MCF 10A (cell line): ENCODE data around the gene LRRC17. TPM values are rescaled to one million over a fixed set of nuclear protein-coding genes. Genes with fewer than 3 reads are reported as not detected.

Experiments used
- BruUV-seq: library from RNA; stranded (reverse); fragments of 400-500 nt; replicated peaks from 2 replicates; lab custom pipeline; 2021; lab: Mats Ljungman, UMichigan
- CTCF ChIA-PET: fragments of 300-600 bp; sonication (Branson Sonifier 250); formaldehyde crosslinking; extraction: SDS; loops from one replicate; lab custom pipeline; 2021; ENCODE audit warnings: antibody characterized with exemption, inconsistent platforms; lab: Yijun Ruan, JAX
- POLR2A ChIA-PET: fragments of 300-600, 350-650 bp; sonication (Branson Sonifier 250); formaldehyde crosslinking; extraction: SDS; loops from one replicate; lab custom pipeline; 2020; ENCODE audit warnings: antibody characterized with exemption, inconsistent platforms; lab: Yijun Ruan, JAX
- DNase-seq: peaks from one replicate; pipeline ENCODE4 v3.0.0-alpha.2; 2018; ENCODE audit not compliant: unreplicated experiment
- H3K27ac Mint-ChIP-seq: one replicate; pipeline ENCODE4 v1.8.0; 2022; ENCODE audit warnings: mild to moderate bottlenecking, low read depth, mixed read lengths; ENCODE audit not compliant: unreplicated experiment
- H3K27me3 Mint-ChIP-seq: one replicate; pipeline ENCODE4 v1.8.0; 2022; ENCODE audit warnings: mixed read lengths; ENCODE audit not compliant: insufficient read depth, unreplicated experiment
- H3K36me3 Mint-ChIP-seq: one replicate; pipeline ENCODE4 v1.8.0; 2022; ENCODE audit warnings: mild to moderate bottlenecking, moderate library complexity, mixed read lengths; ENCODE audit not compliant: insufficient read depth, unreplicated experiment
- H3K4me1 Mint-ChIP-seq: one replicate; pipeline ENCODE4 v1.8.0; 2022; ENCODE audit warnings: mixed read lengths; ENCODE audit not compliant: insufficient read depth, unreplicated experiment
- H3K4me3 Mint-ChIP-seq: one replicate; pipeline ENCODE4 v1.8.0; 2022; ENCODE audit warnings: mild to moderate bottlenecking, moderate library complexity, mixed read lengths; ENCODE audit not compliant: unreplicated experiment
- H3K9me3 Mint-ChIP-seq: one replicate; pipeline ENCODE4 v1.8.0; 2022; ENCODE audit warnings: mixed read lengths; ENCODE audit not compliant: unreplicated experiment
- CTCF ChIP-seq: fragments of 200-600 bp; IDR thresholded peaks from one replicate; pipeline ENCODE4 v1.8.0; 2022; ENCODE audit warnings: antibody characterized with exemption, mild to moderate bottlenecking; ENCODE audit not compliant: unreplicated experiment
- intact Hi-C: fragments of 100-400 bp; cut with micrococcal nuclease; formaldehyde crosslinking; loops from 2 replicates; pipeline ENCODE4 v1.14.1; 2022
- total RNA-seq: library from RNA; stranded (reverse); gene quantifications from 2 replicates; pipeline ENCODE4 v1.2.3, GENCODE V29; 2022

Gene LRRC17
- total RNA-seq, 1 experiment from 2014 or later, result 0.21 TPM

- no peaks in the 10 kb centered on the region for H3K4me1 Mint-ChIP-seq
- TF ChIP-seq CTCF, result no peak
- ChIA-PET CTCF (no interaction called here), POLR2A (no interaction called here)
- no TSS peak for BruUV-seq
- no peaks in the 10 kb centered on the region for H3K36me3 Mint-ChIP-seq
- no peaks in the 10 kb centered on the region for H3K27me3 Mint-ChIP-seq
- no peak overlapping the region for H3K27ac Mint-ChIP-seq
- no peak for DNase-seq
- H3K4me3 Mint-ChIP-seq, result no peak overlapping the region
- H3K9me3 Mint-ChIP-seq, result no peaks in the 10 kb centered on the region
- intact Hi-C loops, result no loop called here
These were observed 21.0 kb downstream of the LRRC17 start for GRCh38 chr7:102933763-102934162.

- Mint-ChIP-seq H3K36me3 (no peaks in the 10 kb centered on the region), H3K27me3 (no peaks in the 10 kb centered on the region), H3K9me3 (no peaks in the 10 kb centered on the region), H3K4me1 (no peaks in the 10 kb centered on the region), H3K27ac (no peak overlapping the region), H3K4me3 (no peak overlapping the region)
- POLR2A ChIA-PET, result no interaction called here
- TF ChIP-seq CTCF, result no peak
- no peak for DNase-seq
- CTCF ChIA-PET, result no interaction called here
- intact Hi-C loops, result no loop called here
- no TSS peak for BruUV-seq
These were observed 21.4 kb downstream of the LRRC17 start for GRCh38 chr7:102934239-102934638.

- Mint-ChIP-seq H3K4me1 (no peaks in the 10 kb centered on the region), H3K27ac (no peak overlapping the region), H3K9me3 (no peaks in the 10 kb centered on the region), H3K36me3 (no peaks in the 10 kb centered on the region), H3K27me3 (no peaks in the 10 kb centered on the region), H3K4me3 (no peak overlapping the region)
- TF ChIP-seq CTCF, result no peak
- no TSS peak for BruUV-seq
- intact Hi-C loops, result no loop called here
- no peak for DNase-seq
- ChIA-PET POLR2A (no interaction called here), CTCF (no interaction called here)
These were observed 21.9 kb downstream of the LRRC17 start for GRCh38 chr7:102934701-102935100.

- TF ChIP-seq CTCF, result no peak
- Mint-ChIP-seq H3K9me3 (no peaks in the 10 kb centered on the region), H3K4me1 (no peaks in the 10 kb centered on the region), H3K27me3 (no peaks in the 10 kb centered on the region), H3K27ac (no peak overlapping the region), H3K4me3 (no peak overlapping the region), H3K36me3 (no peaks in the 10 kb centered on the region)
- intact Hi-C loops, result no loop called here
- DNase-seq, result no peak
- ChIA-PET CTCF (no interaction called here), POLR2A (no interaction called here)
- no TSS peak for BruUV-seq
These were observed 22.8 kb downstream of the LRRC17 start for GRCh38 chr7:102935450-102936115.
